CMK (cell line): Measurements from ENCODE around the gene ELOVL6.
"Not testable (repeated sequence)": the region's sequence is repeated elsewhere in the genome, so short reads cannot be mapped to it uniquely, and the experiment has no call there.

Experiments
- DNase-seq: peaks from one replicate; pipeline ENCODE4 v3.0.0-alpha.2; 2010; ENCODE audit warnings: low read depth

ELOVL6 gene

DNA sequence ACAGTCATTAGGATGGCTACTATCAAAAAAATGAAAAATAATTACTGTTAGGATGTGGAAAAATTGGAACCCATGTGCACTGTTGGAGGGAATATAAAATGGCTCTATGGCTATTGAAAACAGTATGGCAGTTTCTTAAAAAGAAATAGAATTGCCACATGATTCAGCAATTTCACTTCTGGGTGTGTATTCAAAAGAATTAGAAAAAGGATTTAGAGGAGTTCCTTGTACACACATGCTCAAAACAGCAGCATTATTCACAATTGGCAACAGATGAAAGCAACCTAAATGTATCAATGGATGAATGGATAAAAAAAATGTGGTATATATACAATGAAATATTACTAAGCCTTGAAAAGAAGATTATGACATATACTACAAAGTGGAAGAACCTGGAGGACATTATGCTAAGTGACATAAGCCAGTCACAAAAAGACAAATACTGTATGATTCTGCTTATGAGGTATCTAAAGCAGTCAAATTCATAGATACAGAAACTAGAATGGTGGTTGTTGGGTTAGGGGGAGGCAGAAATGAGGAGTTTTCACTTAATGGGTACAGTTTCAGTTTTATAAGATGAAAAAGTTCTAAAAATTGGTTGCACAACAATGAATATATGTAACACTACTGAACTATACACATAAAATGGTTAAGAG lies 123.2 kb downstream of the ELOVL6 start:
- DNase-seq, result no peak

DNA sequence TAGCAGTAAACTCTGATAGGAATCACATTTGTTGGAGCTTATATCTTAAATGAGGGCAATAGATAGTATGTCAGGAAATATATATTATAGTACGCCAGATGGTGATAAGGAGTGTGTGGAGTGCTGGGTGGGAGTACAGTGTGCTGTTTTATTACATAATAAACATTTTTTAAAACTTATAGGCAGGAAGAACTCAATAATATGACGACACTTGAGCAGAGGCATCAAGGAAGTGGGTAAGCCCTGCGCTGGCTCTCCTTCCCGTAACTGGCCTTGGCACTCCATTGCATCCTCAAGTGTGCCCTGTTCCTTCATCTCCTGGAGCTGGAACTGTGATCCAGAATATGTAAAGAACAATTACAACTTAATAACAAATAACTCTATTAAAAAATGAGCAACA lies 123.8 kb downstream of the ELOVL6 start:
- no peak for DNase-seq

DNA sequence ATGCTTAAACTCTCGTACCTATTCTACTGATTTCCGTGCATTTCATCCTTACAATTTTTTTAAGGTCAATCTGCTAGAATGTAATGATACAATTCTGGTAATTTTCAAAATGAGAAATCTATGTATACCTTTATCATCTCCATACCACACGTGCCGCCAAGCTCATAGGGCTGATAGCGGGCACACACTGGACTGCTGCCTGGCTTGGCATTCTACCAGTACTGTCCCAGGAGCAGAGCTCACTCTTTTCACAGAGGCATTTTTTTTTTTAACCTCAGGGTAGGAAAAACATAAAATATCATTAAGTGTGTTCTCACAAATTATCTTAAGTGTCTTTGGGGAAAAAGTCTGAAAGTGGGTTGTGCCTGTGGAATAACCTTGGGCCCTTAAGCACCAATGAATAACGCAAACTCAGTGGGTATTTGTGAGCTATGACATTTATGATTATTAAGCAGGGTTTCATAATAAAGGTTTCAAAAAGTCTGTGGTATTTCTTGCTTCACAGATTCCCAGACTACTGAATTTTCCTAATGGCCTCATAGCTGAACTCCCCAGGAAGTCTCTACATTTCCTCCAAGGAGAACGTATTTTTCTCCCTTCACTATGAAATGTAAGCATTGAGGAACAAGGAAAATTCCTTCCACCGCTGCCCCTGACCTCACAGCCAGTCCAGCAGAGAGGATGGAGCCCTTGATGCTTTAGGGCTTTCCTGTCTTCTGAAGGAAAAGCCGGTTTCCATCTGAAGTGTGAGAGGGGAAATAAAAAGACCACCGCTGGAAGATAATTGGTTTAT lies 125.2 kb downstream of the ELOVL6 start:
- no peak for DNase-seq

DNA sequence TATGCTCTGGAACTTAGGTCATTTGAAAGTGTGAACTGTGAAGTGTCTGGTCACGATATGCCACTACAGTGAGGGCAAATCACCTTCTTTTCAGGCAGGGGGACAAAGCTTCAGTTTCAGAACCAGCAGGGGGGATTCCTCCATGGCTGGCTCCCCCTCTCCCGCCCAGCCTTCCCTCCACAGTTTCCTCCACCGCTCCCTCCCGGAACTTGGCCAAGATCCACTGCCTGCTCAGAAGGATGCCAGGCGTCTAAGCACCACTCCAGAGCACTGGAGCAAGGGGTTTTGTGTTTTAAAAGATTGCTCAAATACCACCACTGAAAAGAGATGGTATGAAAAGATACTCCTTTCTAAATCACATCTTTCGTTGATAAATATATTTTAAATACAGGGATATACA lies 126.9 kb downstream of the ELOVL6 start:
- no peak for DNase-seq

DNA sequence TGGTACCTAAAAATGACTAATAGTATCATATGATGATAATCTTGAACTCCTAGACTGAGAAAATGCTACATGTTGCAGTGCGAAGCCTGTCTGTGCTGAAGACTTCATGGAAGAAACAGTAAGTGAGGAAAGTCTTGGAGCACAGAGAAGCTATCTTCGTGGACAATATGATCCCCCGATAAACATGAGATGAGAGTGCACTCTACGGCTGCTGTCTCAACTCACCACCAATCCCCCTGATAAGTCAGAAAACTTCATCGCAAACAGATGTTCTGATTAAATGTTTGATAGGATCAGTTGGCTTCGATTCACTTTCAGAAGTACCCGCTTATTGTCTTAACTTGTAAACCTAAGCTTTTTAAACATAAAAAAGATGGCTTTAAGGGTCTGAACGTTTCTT lies 130.2 kb downstream of the ELOVL6 start:
- DNase-seq, result no peak

DNA sequence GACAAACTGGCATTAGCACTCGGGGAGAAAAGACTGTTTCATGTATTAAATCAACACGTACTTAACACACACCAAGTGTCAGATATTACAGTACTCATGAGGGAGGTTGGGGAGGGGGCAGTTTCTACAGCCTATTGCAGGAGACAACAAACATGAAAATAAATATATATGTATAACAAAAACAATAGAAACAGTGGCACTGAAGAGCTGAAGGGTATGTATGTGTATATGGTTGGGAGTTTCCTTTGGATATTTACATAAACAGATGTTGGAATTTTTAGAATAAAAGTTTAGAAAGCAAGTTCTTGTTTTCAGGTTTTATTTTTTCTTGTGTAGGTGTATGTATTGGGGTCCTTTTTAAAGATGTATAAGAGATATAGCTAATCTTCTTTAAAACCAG lies 133.5 kb downstream of the ELOVL6 start:
- no peak for DNase-seq

DNA sequence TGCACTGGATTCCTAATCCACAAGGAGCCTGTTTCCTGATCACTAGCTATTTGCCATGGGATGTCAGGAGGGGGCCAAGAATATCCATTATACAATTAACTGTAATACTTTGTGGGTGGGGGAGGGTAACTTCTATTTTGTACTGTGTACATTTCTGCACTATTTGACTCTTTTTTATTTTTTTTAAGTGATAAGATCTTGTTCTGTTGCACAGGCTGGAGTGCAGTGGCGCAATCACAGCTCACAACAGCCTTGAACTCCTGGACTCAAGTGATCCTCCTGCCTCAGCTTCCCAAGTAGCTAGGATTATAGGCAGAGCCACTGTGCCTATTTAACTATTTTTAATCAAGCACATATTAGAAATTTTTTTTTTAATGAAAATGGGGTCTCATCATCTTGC lies 134.1 kb downstream of the ELOVL6 start:
- no peak for DNase-seq

DNA sequence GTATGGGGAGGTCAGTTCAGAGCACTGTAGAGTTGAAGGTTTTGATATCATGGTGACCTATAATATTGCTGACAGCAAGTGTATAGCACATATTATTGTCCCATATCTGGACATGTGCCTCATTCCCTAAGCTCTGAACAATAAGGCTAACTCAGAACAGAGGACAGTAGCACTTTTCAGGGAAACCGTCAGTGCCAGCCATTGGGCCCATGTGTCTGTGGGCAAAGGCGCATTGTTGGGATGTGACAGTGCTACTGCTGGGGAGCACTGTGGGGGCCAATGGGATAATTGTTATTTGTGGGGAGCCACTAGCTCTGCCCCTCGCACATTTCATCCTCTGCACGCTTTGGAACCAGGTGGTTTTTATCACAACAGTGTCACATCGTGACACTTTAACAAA lies 136.2 kb downstream of the ELOVL6 start:
- DNase-seq, result no peak

DNA sequence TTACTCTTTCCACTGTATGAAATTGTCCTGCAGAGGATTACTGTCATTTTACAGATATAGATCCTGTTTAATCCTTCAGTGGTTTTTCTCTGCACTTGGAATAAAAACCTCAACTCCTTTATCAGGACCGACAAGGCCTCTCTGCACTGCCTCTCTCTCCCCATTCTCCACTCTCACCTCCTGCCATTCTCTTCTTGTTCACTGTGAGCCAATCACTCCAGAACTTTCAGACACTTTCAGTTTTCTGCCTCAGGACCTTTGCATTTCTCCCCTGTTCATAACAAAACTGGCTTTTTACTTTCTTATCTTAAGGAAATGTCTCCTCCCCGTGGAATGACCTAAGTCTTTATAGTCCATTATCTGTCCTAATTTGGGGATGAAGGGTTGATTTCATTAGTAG lies 137.3 kb downstream of the ELOVL6 start:
- DNase-seq, result no peak

DNA sequence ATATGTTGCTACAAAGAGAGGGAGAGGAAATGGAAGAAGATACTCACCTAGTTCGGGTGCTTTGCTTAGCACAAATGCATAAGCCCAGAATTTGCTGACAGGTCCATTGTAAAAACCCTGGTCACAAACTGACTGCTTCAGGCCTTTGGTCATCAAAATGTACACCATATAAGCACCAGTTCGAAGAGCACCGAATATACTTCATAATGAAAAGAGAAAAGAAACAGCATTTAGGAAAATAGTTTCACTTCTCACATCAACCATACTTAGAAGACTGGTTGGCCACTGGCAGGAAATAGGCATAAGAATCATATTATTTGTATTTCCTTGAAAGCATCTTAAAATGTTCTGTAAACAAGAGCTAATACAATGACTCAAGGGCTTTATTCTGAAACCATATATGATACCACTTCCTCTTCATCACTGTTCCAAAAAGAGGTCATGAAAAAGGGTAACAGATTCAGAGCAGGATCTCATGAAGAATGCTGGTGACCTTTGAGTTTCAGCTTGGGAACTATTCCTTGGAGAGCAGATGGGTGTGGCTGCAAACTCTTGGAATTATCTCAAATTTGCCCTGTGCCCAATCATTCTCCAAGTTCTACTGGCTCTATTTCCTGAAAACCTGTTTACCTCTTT lies 138.7 kb downstream of the ELOVL6 start:
- DNase-seq, result no peak

DNA sequence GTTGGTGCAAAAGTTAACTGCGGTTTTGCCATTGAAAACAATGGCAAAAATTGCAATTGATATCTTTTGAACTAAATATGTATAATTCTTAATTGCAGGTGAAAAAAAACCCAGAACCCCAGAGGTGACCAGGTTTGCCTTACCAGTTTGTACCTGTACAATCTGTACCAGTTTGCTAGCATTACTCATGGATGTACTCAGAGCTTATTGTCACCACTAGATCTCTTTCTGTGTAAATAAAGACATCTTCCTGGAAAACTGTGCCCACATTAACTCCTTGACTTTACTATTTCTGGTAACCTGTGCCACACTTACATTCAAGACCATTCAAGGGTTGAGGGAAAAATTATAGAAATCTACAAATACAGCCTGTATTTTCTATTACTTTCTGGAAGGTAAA lies 139.7 kb downstream of the ELOVL6 start:
- no peak for DNase-seq

DNA sequence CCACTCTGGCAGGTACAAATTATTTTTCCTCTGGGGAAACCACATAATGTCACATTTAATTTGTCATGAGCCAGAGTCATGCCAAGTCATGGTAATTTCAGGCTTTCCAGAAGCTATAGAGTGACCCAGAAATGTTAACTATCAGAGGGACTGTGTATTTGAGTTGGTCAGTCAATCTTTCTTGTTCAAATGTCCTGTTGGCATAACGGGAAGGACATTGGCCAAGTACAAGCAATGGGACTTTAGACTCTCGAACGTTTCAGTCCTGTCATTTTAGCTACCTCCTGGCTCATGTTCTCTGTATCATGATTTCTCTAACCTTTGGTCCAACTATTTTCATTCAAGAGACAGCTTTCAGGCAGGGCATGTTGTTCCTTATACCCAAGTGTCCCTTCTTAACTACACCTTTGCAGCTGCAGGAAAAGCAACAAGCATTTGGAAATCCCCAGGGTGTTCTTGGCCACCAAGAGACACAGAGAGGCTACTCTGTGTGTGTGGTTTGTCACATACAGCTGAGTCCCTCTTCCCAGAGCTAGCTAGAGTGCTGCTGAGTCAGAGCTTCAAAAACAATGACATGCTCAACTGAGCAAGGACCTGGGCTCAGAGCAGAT lies 143.2 kb downstream of the ELOVL6 start:
- no peak for DNase-seq

DNA sequence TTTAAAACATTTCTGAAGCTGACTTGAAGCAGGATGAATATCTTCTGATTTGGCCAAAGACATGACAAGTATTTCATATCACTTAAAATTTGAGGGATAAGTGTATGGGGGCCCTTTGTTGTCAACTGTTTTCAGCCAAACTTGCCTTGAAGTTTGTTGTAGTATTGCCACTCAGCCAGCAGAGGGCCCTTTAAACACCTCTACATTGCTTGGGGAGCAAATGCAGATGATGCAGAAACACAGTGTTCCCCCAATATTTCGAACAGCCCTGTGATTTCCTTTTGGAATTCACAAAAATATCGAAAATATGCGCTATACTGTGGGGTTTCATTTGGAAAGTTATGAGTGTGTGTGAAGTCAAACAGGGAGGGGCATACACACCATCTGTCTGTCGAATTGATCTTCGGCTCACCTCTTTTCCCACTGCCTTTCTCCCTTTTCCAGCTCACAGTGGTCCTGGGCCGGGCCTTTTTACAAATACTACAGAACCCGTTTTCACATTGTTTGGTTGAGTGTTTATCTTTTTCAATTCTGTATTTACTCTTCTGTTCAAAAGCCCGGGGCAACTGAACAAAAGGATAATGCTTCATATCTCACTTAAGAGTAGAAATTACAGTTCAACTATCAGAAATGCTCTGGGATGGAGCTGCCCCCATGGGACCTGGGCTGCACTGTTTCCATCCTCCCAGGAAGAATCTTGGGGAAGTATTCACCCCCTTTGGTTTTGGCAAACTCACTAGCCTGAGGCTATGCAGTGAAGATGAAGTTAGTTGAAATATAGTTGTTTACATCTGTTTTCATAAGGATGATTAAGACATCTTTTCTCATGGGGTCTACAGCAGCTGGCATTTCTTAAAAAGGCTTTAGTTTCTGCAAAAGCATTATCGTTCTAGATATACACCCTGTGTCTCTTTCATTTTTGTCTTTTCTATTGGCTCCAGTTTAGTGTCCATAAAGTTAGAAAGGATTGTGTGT lies 148.2 kb downstream of the ELOVL6 start:
- DNase-seq, result peak; percentile 17

DNA sequence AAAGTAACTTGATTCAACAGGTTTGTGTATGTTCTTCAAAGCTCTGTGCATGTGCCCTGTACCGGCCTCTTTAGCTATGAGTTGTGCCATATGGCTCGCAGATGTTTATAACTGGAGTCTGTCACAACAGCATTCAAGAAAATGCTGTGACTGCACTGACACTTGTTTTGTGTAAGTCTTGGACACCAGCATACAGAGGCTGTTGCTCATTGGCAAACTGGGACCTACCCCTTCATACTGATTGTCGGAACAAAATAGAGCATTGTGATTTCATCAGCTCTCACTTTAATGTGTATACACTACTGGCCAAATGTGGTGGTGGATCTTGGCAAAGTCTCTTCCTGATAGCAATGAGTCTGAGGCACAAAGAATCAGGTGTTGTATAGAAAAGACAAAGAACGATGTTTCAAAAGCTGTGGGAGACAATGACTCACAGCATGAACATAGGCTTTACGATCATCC lies 151.8 kb downstream of the ELOVL6 start:
- no peak for DNase-seq

DNA sequence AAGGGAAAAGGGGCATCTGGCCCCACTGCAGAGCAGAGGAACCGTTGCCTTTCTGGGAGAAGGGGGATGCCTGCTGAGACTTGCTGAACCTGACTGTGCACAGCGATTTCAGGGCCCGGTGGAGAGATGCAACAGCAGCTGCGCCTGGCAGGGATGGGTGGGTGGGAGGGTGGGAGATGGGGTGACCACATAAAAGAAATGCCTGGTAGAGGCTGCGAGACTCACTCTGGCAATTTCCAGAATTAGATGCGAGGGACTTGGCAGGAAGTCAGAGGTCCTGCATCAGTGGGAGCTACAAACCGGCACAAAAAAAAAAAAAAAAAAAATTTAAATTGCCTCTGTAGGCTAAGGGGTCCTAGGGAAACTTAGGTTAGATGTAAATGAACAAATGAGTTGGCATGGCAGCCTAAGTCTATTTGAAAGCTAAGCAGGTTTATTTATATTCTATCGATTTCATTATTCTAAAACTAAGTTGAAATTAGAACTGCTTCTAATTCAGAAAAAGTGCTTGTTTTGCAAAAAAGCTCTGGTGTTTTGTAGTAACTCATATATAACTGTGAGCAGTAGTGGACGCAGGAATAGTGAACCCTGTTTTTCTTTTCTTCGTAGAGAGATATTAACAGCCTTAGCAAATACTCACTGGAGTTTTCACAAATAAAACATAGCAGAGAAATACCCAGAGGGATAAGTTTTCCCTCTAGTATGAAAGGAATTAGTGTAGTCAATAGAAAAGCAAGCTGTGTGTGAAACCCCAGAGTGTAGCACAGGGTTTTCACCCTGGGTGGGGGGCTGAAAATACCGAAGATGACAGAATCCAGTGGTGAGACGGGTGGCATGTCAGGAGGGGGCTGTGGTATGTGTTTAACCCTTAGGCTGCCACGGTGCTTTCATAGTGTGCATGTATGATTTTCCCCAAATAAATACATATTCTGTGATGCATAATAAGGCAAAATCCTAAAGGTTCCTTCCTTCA lies 155.6 kb downstream of the ELOVL6 start:
- DNase-seq, result no peak

DNA sequence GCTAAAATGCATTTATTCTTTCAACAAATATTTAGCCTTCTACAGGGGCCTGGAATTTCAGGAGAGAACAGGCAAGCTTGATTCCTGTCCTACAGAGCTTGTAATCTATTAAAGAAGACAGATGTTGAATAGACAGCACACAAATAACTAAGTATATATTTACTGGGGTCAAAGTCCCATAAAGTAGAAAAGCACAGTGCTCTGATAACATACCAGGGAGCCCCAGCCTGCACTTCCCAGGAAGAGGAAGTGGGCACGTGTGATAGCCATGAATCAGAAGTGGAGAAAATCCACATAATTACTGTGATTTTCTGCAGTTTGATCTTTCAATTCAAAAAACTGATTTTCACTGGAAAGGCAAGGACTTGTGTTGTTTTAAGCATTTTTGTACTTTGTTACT lies 156.7 kb downstream of the ELOVL6 start:
- no peak for DNase-seq

DNA sequence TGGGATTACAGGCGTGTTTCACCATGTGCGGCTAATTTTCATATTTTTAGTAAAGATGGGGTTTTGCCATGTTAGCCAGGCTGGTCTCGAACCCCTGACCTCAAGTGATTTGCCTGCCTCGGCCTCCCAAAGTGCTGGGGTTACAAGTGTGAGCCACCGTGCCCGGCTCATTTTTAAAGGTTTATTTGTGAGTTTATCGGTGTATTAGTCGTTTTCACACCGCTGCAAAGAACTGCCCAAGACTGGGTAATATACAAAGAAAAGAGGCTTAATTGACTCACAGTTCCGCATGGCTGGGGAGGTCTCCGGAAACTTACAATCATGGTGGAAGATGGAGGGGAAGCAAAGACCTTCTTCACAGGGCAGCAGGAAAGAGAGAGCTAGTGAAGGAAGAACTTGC lies 159.3 kb downstream of the ELOVL6 start:
- DNase-seq, result not testable (repeated sequence)

DNA sequence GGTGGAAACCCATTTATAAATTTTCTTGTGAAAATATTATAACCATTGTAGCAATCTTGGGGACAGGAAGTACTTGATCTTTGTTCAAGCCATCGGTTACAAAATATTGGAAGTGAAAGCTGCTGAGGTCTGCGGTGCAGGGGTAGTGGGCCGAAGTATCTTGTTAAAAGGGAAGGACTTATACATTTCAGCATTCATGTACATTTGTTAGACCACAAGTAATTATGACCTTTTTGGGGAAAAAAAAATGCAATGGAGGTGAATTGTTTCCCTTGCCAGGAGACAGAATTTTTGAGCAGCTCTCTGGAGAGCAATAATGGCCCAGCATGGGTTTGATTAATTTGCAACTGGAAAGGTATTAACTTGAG lies 164.4 kb downstream of the ELOVL6 start:
- DNase-seq, result no peak

DNA sequence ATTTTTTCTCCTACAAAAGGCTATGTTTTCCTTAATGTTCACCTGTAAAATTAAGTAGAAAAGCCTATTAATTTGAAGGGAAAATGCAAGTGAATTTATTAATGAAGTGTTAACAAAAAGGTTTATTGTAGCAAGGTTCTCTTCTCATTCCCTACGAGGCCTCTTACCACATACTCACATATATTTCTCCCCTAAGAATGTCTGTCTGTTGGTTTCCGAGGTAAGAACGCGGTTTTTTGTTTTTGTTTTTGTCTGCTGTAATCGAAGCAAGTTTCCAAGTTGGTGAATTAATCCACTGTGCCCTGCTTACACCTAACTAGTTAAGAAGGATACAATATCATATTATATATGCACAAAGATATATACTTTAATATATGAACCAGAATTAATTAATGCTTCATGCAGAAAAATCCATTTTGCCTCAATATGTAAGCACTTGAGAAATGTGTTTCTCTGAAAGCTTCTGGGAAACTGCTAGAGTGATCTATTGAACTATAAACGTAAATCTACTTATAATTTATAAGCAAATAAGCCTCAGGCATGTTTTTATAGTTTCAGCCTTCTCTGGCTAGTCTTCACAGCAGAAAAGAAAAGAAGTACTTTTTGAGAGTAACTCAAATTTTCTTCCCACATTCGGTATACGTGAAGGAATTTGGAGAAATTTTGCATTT lies 164.9 kb downstream of the ELOVL6 start:
- DNase-seq, result no peak

DNA sequence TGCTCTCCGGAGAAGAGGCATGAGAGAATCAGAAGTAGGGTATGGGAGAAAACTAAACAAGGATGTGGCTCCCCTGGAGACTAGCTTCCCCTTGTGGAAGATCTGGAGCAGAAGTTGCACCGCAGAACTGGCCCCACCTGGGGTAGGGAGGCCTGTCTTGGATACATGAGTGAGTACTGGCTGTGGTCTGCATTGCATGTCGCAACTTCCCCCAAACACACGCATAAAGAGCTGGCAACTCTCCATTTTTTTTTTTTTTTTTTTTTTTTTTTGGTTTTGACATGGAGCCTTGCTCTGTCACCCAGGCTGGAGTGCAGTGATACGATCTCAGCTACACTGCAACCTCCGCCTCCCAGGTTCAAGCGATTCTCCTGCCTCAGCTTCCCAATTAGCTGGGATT lies 165.8 kb downstream of the ELOVL6 start:
- no peak for DNase-seq
